Hepatocyte (in vitro differentiated cells): ENCODE measurements around the gene SRC.

Experiments used
- EZH2 ChIP-seq: fragments of 200-600 bp; sonication (generic); IDR thresholded peaks from 2 replicates; pipeline ENCODE4 v1.6.1; 2016; ENCODE audit warnings: antibody characterized with exemption, mild to moderate bottlenecking, borderline replicate concordance
- TF ChIP-seq, protein P1 (sequence below): fragments of 200-600 bp; sonication (generic); IDR thresholded peaks from 2 replicates; pipeline ENCODE4 v1.5.1; 2016; ENCODE audit warnings: antibody characterized with exemption, mild to moderate bottlenecking; ENCODE audit not compliant: poor library complexity

DNA sequence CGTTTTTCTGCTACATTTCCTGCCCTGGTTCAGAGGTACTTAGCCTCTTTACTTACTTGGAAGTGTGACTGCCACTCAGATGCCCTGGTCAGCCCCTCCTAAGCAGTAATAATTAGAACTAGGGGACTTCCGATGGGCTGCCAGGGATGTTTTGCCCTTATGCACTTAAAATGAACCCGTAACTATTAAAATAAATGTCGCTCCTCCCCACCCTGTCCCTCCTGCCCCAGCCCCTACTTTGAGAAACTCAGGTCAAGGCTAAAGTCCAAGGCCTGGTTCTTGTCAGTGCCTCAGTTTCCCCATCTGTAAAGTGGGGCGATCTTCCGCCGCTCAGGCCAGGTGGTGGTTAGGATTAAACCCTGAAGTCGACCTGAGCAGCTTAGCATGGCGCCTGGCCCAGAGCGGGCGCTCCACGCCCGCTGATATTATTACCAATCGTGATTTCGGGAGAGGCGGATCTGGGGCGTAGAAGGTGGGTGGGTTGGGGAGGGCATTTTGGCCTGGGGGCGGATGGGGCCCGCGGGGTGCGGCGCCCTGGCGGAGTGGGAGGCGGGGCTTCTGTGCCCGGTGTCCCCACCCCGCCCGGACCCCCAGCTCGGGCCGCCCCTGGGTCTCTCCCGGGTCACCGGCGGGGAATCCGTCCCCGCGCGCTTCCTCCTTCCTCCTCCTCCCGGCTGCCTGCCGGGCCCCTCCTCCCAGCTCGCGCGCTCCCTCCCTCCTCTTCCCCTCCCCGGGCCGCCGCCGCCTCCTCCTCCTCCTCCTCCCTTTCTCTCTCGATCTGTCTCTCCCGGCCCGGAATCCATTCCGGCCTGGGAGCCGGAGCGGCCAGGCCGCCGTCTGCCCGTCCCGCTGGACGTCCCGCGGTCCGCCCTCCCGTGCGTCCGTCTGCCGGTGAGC is at the start of gene SRC:
- TF ChIP-seq, protein P1, sequence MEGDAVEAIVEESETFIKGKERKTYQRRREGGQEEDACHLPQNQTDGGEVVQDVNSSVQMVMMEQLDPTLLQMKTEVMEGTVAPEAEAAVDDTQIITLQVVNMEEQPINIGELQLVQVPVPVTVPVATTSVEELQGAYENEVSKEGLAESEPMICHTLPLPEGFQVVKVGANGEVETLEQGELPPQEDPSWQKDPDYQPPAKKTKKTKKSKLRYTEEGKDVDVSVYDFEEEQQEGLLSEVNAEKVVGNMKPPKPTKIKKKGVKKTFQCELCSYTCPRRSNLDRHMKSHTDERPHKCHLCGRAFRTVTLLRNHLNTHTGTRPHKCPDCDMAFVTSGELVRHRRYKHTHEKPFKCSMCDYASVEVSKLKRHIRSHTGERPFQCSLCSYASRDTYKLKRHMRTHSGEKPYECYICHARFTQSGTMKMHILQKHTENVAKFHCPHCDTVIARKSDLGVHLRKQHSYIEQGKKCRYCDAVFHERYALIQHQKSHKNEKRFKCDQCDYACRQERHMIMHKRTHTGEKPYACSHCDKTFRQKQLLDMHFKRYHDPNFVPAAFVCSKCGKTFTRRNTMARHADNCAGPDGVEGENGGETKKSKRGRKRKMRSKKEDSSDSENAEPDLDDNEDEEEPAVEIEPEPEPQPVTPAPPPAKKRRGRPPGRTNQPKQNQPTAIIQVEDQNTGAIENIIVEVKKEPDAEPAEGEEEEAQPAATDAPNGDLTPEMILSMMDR: no peak
- TF ChIP-seq EZH2: no peak
